ENCODE measurements around the gene DAZAP2.

DAZAP2 gene

DNA sequence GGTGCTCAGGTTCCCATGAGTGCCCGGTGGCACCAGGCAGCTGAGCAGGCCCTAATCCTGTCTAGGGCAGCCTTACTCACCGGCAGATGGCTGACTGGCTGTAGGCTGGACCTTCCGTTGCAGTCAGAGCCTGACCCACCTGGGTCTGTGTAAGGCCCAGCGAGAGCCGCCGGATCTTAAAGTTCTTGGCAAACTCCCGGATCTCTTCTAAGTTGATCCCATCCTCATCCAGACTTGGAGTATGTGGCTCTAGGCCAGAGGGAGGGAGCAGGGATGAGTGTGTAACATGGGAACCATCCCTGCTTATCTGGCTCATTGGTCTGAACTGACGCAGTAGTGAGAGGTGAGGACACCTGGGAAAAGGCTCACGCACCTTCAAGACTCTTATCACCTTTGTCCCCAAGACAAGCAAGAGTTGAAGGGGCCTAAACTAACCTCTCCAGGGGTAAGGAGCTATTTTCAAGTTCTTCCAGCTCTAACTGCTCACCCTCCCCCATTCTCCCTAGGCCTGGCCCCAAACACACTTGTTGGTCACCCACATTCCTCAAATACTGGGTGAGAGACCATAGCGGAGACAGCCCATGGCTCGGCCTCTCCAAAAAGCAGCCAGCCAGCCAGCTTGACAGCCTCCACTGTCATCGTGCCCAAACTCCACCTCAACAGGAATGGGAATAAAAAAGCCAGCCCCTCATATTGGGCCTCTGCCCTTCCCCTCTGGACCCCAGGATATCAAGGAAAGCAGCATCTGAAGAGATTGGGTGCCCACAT, 46.9 kb upstream of the DAZAP2 start:
- Histone ChIP-seq H3K27ac (replicated peaks) (no peak overlapping the region), H3K4me3 (replicated peaks; ENCODE audit: insufficient read depth, low read length) (no peak overlapping the region), H3K27me3 (ENCODE audit: insufficient read depth, poor library complexity, severe bottlenecking) (no peaks in the 10 kb centered on the region)
- no peak for DNase-seq (ENCODE audit: low read depth in 1 of 2, low spot score in 1 of 2)
- TF ChIP-seq SPI1 (IDR thresholded peaks at IDR 0.05; ENCODE audit: borderline replicate concordance, low read depth) (no peak), GABPA (IDR thresholded peaks at IDR 0.05; ENCODE audit: low read depth) (no peak), POLR2AphosphoS5 (IDR thresholded peaks at IDR 0.05; ENCODE audit: low read depth) (no peak)
- TF ChIP-seq, protein P1, sequence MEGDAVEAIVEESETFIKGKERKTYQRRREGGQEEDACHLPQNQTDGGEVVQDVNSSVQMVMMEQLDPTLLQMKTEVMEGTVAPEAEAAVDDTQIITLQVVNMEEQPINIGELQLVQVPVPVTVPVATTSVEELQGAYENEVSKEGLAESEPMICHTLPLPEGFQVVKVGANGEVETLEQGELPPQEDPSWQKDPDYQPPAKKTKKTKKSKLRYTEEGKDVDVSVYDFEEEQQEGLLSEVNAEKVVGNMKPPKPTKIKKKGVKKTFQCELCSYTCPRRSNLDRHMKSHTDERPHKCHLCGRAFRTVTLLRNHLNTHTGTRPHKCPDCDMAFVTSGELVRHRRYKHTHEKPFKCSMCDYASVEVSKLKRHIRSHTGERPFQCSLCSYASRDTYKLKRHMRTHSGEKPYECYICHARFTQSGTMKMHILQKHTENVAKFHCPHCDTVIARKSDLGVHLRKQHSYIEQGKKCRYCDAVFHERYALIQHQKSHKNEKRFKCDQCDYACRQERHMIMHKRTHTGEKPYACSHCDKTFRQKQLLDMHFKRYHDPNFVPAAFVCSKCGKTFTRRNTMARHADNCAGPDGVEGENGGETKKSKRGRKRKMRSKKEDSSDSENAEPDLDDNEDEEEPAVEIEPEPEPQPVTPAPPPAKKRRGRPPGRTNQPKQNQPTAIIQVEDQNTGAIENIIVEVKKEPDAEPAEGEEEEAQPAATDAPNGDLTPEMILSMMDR (IDR thresholded peaks at IDR 0.05; ENCODE audit: insufficient read depth, low read length) = no peak
- TF ChIP-seq, protein P2, sequence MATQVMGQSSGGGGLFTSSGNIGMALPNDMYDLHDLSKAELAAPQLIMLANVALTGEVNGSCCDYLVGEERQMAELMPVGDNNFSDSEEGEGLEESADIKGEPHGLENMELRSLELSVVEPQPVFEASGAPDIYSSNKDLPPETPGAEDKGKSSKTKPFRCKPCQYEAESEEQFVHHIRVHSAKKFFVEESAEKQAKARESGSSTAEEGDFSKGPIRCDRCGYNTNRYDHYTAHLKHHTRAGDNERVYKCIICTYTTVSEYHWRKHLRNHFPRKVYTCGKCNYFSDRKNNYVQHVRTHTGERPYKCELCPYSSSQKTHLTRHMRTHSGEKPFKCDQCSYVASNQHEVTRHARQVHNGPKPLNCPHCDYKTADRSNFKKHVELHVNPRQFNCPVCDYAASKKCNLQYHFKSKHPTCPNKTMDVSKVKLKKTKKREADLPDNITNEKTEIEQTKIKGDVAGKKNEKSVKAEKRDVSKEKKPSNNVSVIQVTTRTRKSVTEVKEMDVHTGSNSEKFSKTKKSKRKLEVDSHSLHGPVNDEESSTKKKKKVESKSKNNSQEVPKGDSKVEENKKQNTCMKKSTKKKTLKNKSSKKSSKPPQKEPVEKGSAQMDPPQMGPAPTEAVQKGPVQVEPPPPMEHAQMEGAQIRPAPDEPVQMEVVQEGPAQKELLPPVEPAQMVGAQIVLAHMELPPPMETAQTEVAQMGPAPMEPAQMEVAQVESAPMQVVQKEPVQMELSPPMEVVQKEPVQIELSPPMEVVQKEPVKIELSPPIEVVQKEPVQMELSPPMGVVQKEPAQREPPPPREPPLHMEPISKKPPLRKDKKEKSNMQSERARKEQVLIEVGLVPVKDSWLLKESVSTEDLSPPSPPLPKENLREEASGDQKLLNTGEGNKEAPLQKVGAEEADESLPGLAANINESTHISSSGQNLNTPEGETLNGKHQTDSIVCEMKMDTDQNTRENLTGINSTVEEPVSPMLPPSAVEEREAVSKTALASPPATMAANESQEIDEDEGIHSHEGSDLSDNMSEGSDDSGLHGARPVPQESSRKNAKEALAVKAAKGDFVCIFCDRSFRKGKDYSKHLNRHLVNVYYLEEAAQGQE (IDR thresholded peaks at IDR 0.05; ENCODE audit: insufficient replicate concordance, low read depth) = no peak

DNA sequence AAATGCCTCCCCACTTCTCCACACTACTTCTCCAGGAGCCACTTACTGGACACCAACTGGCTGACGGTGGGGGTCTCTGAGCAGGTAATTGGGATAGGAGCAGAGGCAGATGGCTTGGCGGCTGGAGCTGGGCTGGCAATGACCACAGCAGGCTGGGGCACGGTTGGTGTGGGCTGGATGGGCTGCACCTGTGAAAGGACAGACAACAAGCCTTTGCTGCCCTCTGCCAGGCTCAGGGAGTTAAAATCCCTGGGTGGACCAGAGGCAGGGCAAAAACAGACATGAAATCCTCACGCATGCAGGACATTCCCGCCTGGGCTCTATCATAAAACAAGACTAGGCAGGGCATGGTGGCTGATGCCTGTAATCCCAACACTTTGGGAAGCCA, 46.3 kb upstream of the DAZAP2 start:
- H3K27me3 ChIP-seq (ENCODE audit: insufficient read depth, poor library complexity, severe bottlenecking) = no peaks in the 10 kb centered on the region
- no peak overlapping the region for H3K4me3 ChIP-seq (replicated peaks; ENCODE audit: insufficient read depth, low read length)
- H3K27ac ChIP-seq (replicated peaks) = no peak overlapping the region
- TF ChIP-seq, protein P1 (IDR thresholded peaks at IDR 0.05; ENCODE audit: insufficient read depth, low read length) = no peak
- TF ChIP-seq POLR2AphosphoS5 (IDR thresholded peaks at IDR 0.05; ENCODE audit: low read depth) = no peak
- TF ChIP-seq GABPA (IDR thresholded peaks at IDR 0.05; ENCODE audit: low read depth) = no peak
- TF ChIP-seq SPI1 (IDR thresholded peaks at IDR 0.05; ENCODE audit: borderline replicate concordance, low read depth) = no peak
- TF ChIP-seq, protein P2 (IDR thresholded peaks at IDR 0.05; ENCODE audit: insufficient replicate concordance, low read depth) = no peak
- DNase-seq (ENCODE audit: low read depth in 1 of 2, low spot score in 1 of 2) = no peak

DNA sequence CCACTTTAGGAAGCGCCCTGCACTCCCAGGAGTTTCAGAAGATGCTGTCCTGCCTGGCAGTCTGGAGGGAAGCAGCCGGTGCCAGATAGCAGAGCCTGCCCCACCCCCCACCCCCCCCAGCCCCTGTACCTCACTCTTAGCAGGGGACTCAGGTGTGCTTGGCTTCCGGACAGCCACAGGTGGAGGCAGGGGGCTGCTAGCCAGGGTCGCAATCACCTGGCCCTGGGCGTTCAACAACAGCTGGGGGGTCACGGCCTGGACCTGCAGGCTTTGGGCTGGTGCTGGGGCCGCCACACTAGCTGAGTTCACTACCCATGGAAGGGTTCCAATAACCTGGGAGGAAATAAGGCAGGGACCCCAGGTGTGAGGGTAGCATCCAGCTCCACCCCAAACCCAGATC, 42.8 kb upstream of the DAZAP2 start:
- no peaks in the 10 kb centered on the region for H3K27me3 ChIP-seq (ENCODE audit: insufficient read depth, poor library complexity, severe bottlenecking)
- H3K27ac ChIP-seq (replicated peaks) = no peak overlapping the region
- DNase-seq (ENCODE audit: low read depth in 1 of 2, low spot score in 1 of 2) = no peak

More for the DNA sequence above, 42.8 kb upstream of the DAZAP2 start:
- no peak overlapping the region for H3K4me3 ChIP-seq (replicated peaks; ENCODE audit: insufficient read depth, low read length)
- TF ChIP-seq SPI1 (IDR thresholded peaks at IDR 0.05; ENCODE audit: borderline replicate concordance, low read depth) = no peak
- TF ChIP-seq GABPA (IDR thresholded peaks at IDR 0.05; ENCODE audit: low read depth) = no peak
- TF ChIP-seq, protein P1 (IDR thresholded peaks at IDR 0.05; ENCODE audit: insufficient read depth, low read length) = no peak
- TF ChIP-seq, protein P2 (IDR thresholded peaks at IDR 0.05; ENCODE audit: insufficient replicate concordance, low read depth) = no peak
- TF ChIP-seq POLR2AphosphoS5 (IDR thresholded peaks at IDR 0.05; ENCODE audit: low read depth) = no peak

All from HL-60 (cell line).